PC-3 (cell line): ENCODE measurements around the gene CYTH1. TPM values are rescaled to one million over a fixed set of nuclear protein-coding genes. Genes with fewer than 3 reads are reported as not detected.

Experiments
- ATAC-seq: fragments of 200-7000 bp; cut with Tn5 transposase; 2 replicates; pipeline ENCODE4 v1.9.1; 2020; ENCODE audit warnings: mild to moderate bottlenecking, moderate library complexity
- BruUV-seq: library from RNA; stranded (reverse); fragments of 400-500 nt; replicated peaks from 2 replicates; lab custom pipeline; 2021; lab: Mats Ljungman, UMichigan
- CTCF ChIA-PET: fragments of 300-600 bp; sonication (Branson Sonifier 250); formaldehyde crosslinking; loops from one replicate; lab custom pipeline; 2022; ENCODE audit warnings: antibody characterized with exemption; lab: Charles Lee
- POLR2A ChIA-PET: fragments of 300-600 bp; sonication (Branson Sonifier 250); formaldehyde crosslinking; loops from one replicate; lab custom pipeline; 2022; ENCODE audit warnings: antibody characterized with exemption; ENCODE audit not compliant: unreplicated experiment; lab: Charles Lee
- DNase-seq: peaks from one replicate; pipeline ENCODE4 v3.0.0-alpha.2; 2015
- H2AFZ ChIP-seq: fragments of 300-600 bp; sonication (generic); 2 replicates; pipeline ENCODE4 v1.6.0; 2016; ENCODE audit warnings: antibody characterized with exemption, low read length
- H3F3A ChIP-seq: fragments of 300-600 bp; sonication (generic); one replicate; pipeline ENCODE4 v1.6.0; 2017; ENCODE audit warnings: antibody characterized with exemption, low read length, control low read depth, mild to moderate bottlenecking; ENCODE audit not compliant: unreplicated experiment
- H3K27ac ChIP-seq: fragments of 300-600 bp; sonication (generic); 2 replicates; pipeline ENCODE4 v1.5.1; 2016; ENCODE audit warnings: mild to moderate bottlenecking, low read length
- H3K27me3 ChIP-seq: fragments of 300-600 bp; sonication (generic); 2 replicates; pipeline ENCODE4 v1.6.1; 2016; ENCODE audit warnings: low read length, mixed read lengths
- H3K36me3 ChIP-seq: fragments of 300-600 bp; sonication (generic); 2 replicates; pipeline ENCODE4 v1.6.1; 2016; ENCODE audit warnings: low read depth, mixed run types, low read length, mixed read lengths
- H3K4me1 ChIP-seq: fragments of 300-600 bp; sonication (generic); 2 replicates; pipeline ENCODE4 v1.5.1; 2016; ENCODE audit warnings: low read length; ENCODE audit not compliant: insufficient read depth
- H3K4me2 ChIP-seq: fragments of 300-600 bp; sonication (generic); 2 replicates; pipeline ENCODE4 v1.6.0; 2016; ENCODE audit warnings: low read length
- H3K4me3 ChIP-seq: fragments of 300-600 bp; sonication (generic); 2 replicates; pipeline ENCODE4 v1.5.1; 2016; ENCODE audit warnings: mild to moderate bottlenecking, low read length, mixed read lengths
- H3K79me2 ChIP-seq: fragments of 300-600 bp; sonication (generic); 2 replicates; pipeline ENCODE4 v1.6.1; 2017; ENCODE audit warnings: low read length, mixed read lengths
- H3K9ac ChIP-seq: fragments of 300-600 bp; sonication (generic); 2 replicates; pipeline ENCODE4 v1.6.0; 2016; ENCODE audit warnings: mild to moderate bottlenecking, low read length
- H3K9me2 ChIP-seq: fragments of 300-600 bp; sonication (generic); replicated peaks from 2 replicates; pipeline ENCODE4 v1.6.1; 2016; ENCODE audit warnings: mixed run types, low read length, mixed read lengths
- H3K9me3 ChIP-seq: fragments of 300-600 bp; sonication (generic); 2 replicates; pipeline ENCODE4 v1.6.1; 2016; ENCODE audit warnings: low read length, mixed read lengths
- H4K20me1 ChIP-seq: fragments of 300-600 bp; sonication (generic); 2 replicates; pipeline ENCODE4 v1.6.1; 2016; ENCODE audit warnings: low read length, mixed read lengths
- CTCF ChIP-seq: fragments of 300-600 bp; sonication (generic); conservative IDR thresholded peaks from 2 replicates; pipeline ENCODE4 v1.5.1; 2017; ENCODE audit warnings: antibody characterized with exemption, low read depth, mild to moderate bottlenecking, low read length
- EZH2 ChIP-seq: fragments of 300-600 bp; sonication (generic); IDR thresholded peaks from one replicate; pipeline ENCODE4 v1.6.1; 2017; ENCODE audit warnings: antibody characterized with exemption, mild to moderate bottlenecking, low read length; ENCODE audit not compliant: unreplicated experiment
- EZH2phosphoT487 ChIP-seq: fragments of 300-600 bp; sonication (generic); IDR thresholded peaks from 2 replicates; pipeline ENCODE4 v1.6.1; 2018; ENCODE audit warnings: mild to moderate bottlenecking, antibody characterized with exemption, low read length, borderline replicate concordance
- intact Hi-C: fragments of 100-400 bp; cut with micrococcal nuclease; formaldehyde crosslinking; loops from 2 replicates; pipeline ENCODE4 v1.9.0; 2023
- total RNA-seq: library from RNA; depleted of rRNA; stranded (reverse); fragments of >200 nt; gene quantifications from 2 replicates; pipeline ENCODE4 v1.2.3, GENCODE V29; 2014

Gene CYTH1
- total RNA-seq, 1 experiment from 2014 or later: 29.7 TPM

GRCh38 chr17:78787444-78787843, 5.4 kb upstream of the CYTH1 start:
- ATAC-seq: no peak
- ChIA-PET POLR2A (no interaction called here), CTCF (interaction anchor here (0.5 kb wide), 1 partner anchor 51 kb away, joined by 3 read pairs; no protein-coding TSS in a partner anchor)
- no peaks in the 10 kb centered on the region; the same call in 1 of the 2 replicates for H3K36me3 ChIP-seq
- BruUV-seq: no TSS peak
- H3K4me1 ChIP-seq: peaks cover 6% of the 10 kb centered on the region
- no peaks in the 10 kb centered on the region for H3K9me2 ChIP-seq
- no peak for TF ChIP-seq EZH2
- no peak; the same call in 1 of the 2 replicates for TF ChIP-seq CTCF
- TF ChIP-seq EZH2phosphoT487: no peak
- no peaks in the 10 kb centered on the region for H3F3A ChIP-seq
- H3K4me2 ChIP-seq: no peak overlapping the region
- H3K9ac ChIP-seq: no peak overlapping the region
- H3K4me3 ChIP-seq: no peak overlapping the region
- no peak overlapping the region for H3K27ac ChIP-seq
- no peaks in the 10 kb centered on the region for H3K9me3 ChIP-seq
- no peaks in the 10 kb centered on the region for H4K20me1 ChIP-seq
- no peaks in the 10 kb centered on the region for H3K27me3 ChIP-seq
- no peak overlapping the region for H2AFZ ChIP-seq
- DNase-seq: peak; percentile 31
- H3K79me2 ChIP-seq: no peaks in the 10 kb centered on the region
- intact Hi-C loops: loop anchor here (10.0 kb wide), 1 partner anchor 47 kb away; no protein-coding TSS in a partner anchor

GRCh38 chr17:78785663-78786057, 3.6 kb upstream of the CYTH1 start:
- ATAC-seq: no peak
- Histone ChIP-seq H3K79me2 (peaks cover 11% of the 10 kb centered on the region), H2AFZ (no peak overlapping the region), H3K9me2 (no peaks in the 10 kb centered on the region), H3K9ac (no peak overlapping the region), H4K20me1 (no peaks in the 10 kb centered on the region), H3F3A (no peaks in the 10 kb centered on the region), H3K4me3 (no peak overlapping the region), H3K27me3 (no peaks in the 10 kb centered on the region), H3K4me1 (peaks cover 6% of the 10 kb centered on the region), H3K4me2 (no peak overlapping the region), H3K36me3 (no peaks in the 10 kb centered on the region), H3K27ac (no peak overlapping the region), H3K9me3 (no peaks in the 10 kb centered on the region)
- POLR2A ChIA-PET: interaction anchor here (0.6 kb wide), 1 partner anchor 732 kb away, joined by 10 read pairs; no protein-coding TSS in a partner anchor
- no peak for DNase-seq
- intact Hi-C loops: loop anchor here (10.0 kb wide), 1 partner anchor 49 kb away; no protein-coding TSS in a partner anchor
- TF ChIP-seq EZH2 (no peak), EZH2phosphoT487 (no peak), CTCF (no peak)
- no TSS peak for BruUV-seq
- CTCF ChIA-PET: no interaction called here

- H3K9me3 ChIP-seq: no peaks in the 10 kb centered on the region
- no peaks in the 10 kb centered on the region for H4K20me1 ChIP-seq
- POLR2A ChIA-PET: no interaction called here
- peaks cover 8% of the 10 kb centered on the region for H3K4me1 ChIP-seq
- no peaks in the 10 kb centered on the region for H3K9me2 ChIP-seq
- ATAC-seq (no peak), DNase-seq (no peak)
- H3K36me3 ChIP-seq: no peaks in the 10 kb centered on the region
- BruUV-seq: no TSS peak
- CTCF ChIA-PET: no interaction called here
- H3K4me3 ChIP-seq: no peak overlapping the region
- no peak overlapping the region for H3K4me2 ChIP-seq
- H3K27ac ChIP-seq: no peak overlapping the region
- intact Hi-C loops: loop anchor here (10.0 kb wide), 1 partner anchor 50 kb away; no protein-coding TSS in a partner anchor
- H3K9ac ChIP-seq: no peak overlapping the region
- no peaks in the 10 kb centered on the region for H3K27me3 ChIP-seq
- TF ChIP-seq CTCF (no peak), EZH2 (no peak), EZH2phosphoT487 (no peak)
- H3K79me2 ChIP-seq: peaks cover 15% of the 10 kb centered on the region
- no peak overlapping the region for H2AFZ ChIP-seq
- H3F3A ChIP-seq: no peaks in the 10 kb centered on the region
Observed at GRCh38 chr17:78785011-78785662, 3.1 kb upstream of the CYTH1 start.
